ENCODE measurements around the gene CCDC14. TPM values are rescaled to one million over a fixed set of nuclear protein-coding genes. Genes with fewer than 3 reads are reported as not detected.
"Not testable (repeated sequence)": the region's sequence is repeated elsewhere in the genome, so short reads cannot be mapped to it uniquely, and the experiment has no call there.

CCDC14 gene
- total RNA-seq, 2 donors from 2014 or later = 38.8 to 67.8 TPM

- no peak overlapping the region for H3K27ac ChIP-seq
- H3K36me3 ChIP-seq = no peaks in the 10 kb centered on the region
- H3K9me3 ChIP-seq = no peaks in the 10 kb centered on the region
- no peak for TF ChIP-seq CTCF (IDR thresholded peaks at IDR 0.05)
- no peak for DNase-seq (ENCODE audit: low spot score)
- no peak for ATAC-seq (ENCODE audit: insufficient number of reproducible peaks, low FRiP score, low read depth)
- H3K4me1 ChIP-seq (ENCODE audit: control insufficient read depth in 1 of 2, low read depth in 2 of 2) = no peaks in the 10 kb centered on the region
- no peaks in the 10 kb centered on the region for H3K27me3 ChIP-seq (replicated peaks; ENCODE audit: insufficient read depth)
- peak overlapping the region; percentile 70 for H3K4me3 ChIP-seq
Measured at GRCh38 chr3:123980539-123980938, 19.5 kb upstream of the CCDC14 start.

GRCh38 chr3:123979525-123980501 is 18.8 kb upstream of the CCDC14 start:
- not testable (repeated sequence) for H3K9me3 ChIP-seq; DNase-seq (ENCODE audit: low spot score); H3K4me1 ChIP-seq (ENCODE audit: control insufficient read depth in 1 of 2, low read depth in 2 of 2); H3K27me3 ChIP-seq (replicated peaks; ENCODE audit: insufficient read depth); H3K36me3 ChIP-seq
- ATAC-seq (ENCODE audit: insufficient number of reproducible peaks, low FRiP score, low read depth) = peak; percentile 76
- peak; percentile 77 for TF ChIP-seq CTCF (IDR thresholded peaks at IDR 0.05)
- Histone ChIP-seq H3K27ac (peak overlapping the region in 1 of 2 donors; percentile 18), H3K4me3 (peak overlapping the region; percentile 70)

GRCh38 chr3:123976904-123977303 is 15.9 kb upstream of the CCDC14 start:
- H3K27ac ChIP-seq; H3K9me3 ChIP-seq; ATAC-seq (ENCODE audit: insufficient number of reproducible peaks, low FRiP score, low read depth); H3K27me3 ChIP-seq (replicated peaks; ENCODE audit: insufficient read depth); H3K36me3 ChIP-seq; H3K4me3 ChIP-seq; DNase-seq (ENCODE audit: low spot score); H3K4me1 ChIP-seq (ENCODE audit: control insufficient read depth in 1 of 2, low read depth in 2 of 2): not testable (repeated sequence)

- not testable (repeated sequence) for H3K27me3 ChIP-seq (replicated peaks; ENCODE audit: insufficient read depth); H3K4me1 ChIP-seq (ENCODE audit: control insufficient read depth in 1 of 2, low read depth in 2 of 2); H3K36me3 ChIP-seq; H3K9me3 ChIP-seq; ATAC-seq (ENCODE audit: insufficient number of reproducible peaks, low FRiP score, low read depth); H3K27ac ChIP-seq; H3K4me3 ChIP-seq; DNase-seq (ENCODE audit: low spot score)
Measured at GRCh38 chr3:123976181-123976898, 15.3 kb upstream of the CCDC14 start.

- not testable (repeated sequence) for DNase-seq (ENCODE audit: low spot score); ATAC-seq (ENCODE audit: insufficient number of reproducible peaks, low FRiP score, low read depth); H3K27ac ChIP-seq; H3K4me3 ChIP-seq; H3K36me3 ChIP-seq; H3K27me3 ChIP-seq (replicated peaks; ENCODE audit: insufficient read depth); H3K9me3 ChIP-seq; H3K4me1 ChIP-seq (ENCODE audit: control insufficient read depth in 1 of 2, low read depth in 2 of 2)
Measured at GRCh38 chr3:123975030-123975429, 14.0 kb upstream of the CCDC14 start.

- TF ChIP-seq CTCF (IDR thresholded peaks at IDR 0.05) = no peak
- Histone ChIP-seq H3K27ac (no peak overlapping the region), H3K4me1 (ENCODE audit: control insufficient read depth in 1 of 2, low read depth in 2 of 2) (no peaks in the 10 kb centered on the region), H3K36me3 (no peaks in the 10 kb centered on the region), H3K4me3 (no peak overlapping the region), H3K27me3 (replicated peaks; ENCODE audit: insufficient read depth) (no peaks in the 10 kb centered on the region), H3K9me3 (no peaks in the 10 kb centered on the region)
- ATAC-seq (ENCODE audit: insufficient number of reproducible peaks, low FRiP score, low read depth) (no peak), DNase-seq (ENCODE audit: low spot score) (no peak)
Measured at GRCh38 chr3:123971406-123971805, 10.4 kb upstream of the CCDC14 start.

- not testable (repeated sequence) for H3K9me3 ChIP-seq; H3K27me3 ChIP-seq (replicated peaks; ENCODE audit: insufficient read depth); DNase-seq (ENCODE audit: low spot score); H3K27ac ChIP-seq; H3K4me3 ChIP-seq; H3K36me3 ChIP-seq; ATAC-seq (ENCODE audit: insufficient number of reproducible peaks, low FRiP score, low read depth); H3K4me1 ChIP-seq (ENCODE audit: control insufficient read depth in 1 of 2, low read depth in 2 of 2)
Measured at GRCh38 chr3:123967260-123967659, 6.2 kb upstream of the CCDC14 start.

GRCh38 chr3:123966799-123967198 is 5.8 kb upstream of the CCDC14 start:
- not testable (repeated sequence) for H3K4me1 ChIP-seq (ENCODE audit: control insufficient read depth in 1 of 2, low read depth in 2 of 2); H3K36me3 ChIP-seq; H3K9me3 ChIP-seq; ATAC-seq (ENCODE audit: insufficient number of reproducible peaks, low FRiP score, low read depth); H3K27me3 ChIP-seq (replicated peaks; ENCODE audit: insufficient read depth); H3K4me3 ChIP-seq; H3K27ac ChIP-seq; DNase-seq (ENCODE audit: low spot score)

- not testable (repeated sequence) for ATAC-seq (ENCODE audit: insufficient number of reproducible peaks, low FRiP score, low read depth); H3K36me3 ChIP-seq; H3K27ac ChIP-seq; H3K27me3 ChIP-seq (replicated peaks; ENCODE audit: insufficient read depth); H3K4me1 ChIP-seq (ENCODE audit: control insufficient read depth in 1 of 2, low read depth in 2 of 2); H3K4me3 ChIP-seq; DNase-seq (ENCODE audit: low spot score); H3K9me3 ChIP-seq
Measured at GRCh38 chr3:123964793-123965192, 3.8 kb upstream of the CCDC14 start.
